Endothelial cell of umbilical vein (primary cell): ENCODE data around the gene NSMCE3.

Experiments used
- CTCF ChIP-seq, 2 donors: IDR thresholded peaks; 1 replicate in 1 of 2; 2 replicates in 1 of 2; pipeline ENCODE4 v1.5.1; 2011; ENCODE audit warnings: low read length in 2 of 2, mild to moderate bottlenecking in 2 of 2, moderate library complexity in 2 of 2, control low read depth in 1 of 2, inconsistent platforms in 1 of 2, low read depth in 1 of 2; ENCODE audit not compliant: insufficient read depth in 1 of 2; ENCODE audit errors: extremely low read depth in 1 of 2
- EZH2 ChIP-seq: IDR thresholded peaks from 2 replicates; pipeline ENCODE4 v1.6.1; 2012; ENCODE audit warnings: borderline replicate concordance, low read depth, mild to moderate bottlenecking, moderate library complexity, low read length, inconsistent platforms; ENCODE audit not compliant: severe bottlenecking
- FOS ChIP-seq: IDR thresholded peaks from 2 replicates; pipeline ENCODE4 v1.6.1; 2011; ENCODE audit warnings: mild to moderate bottlenecking, low read length, moderate library complexity, borderline replicate concordance; ENCODE audit not compliant: insufficient read depth
- GATA2 ChIP-seq: IDR thresholded peaks from 2 replicates; pipeline ENCODE4 v1.7.0; 2011; ENCODE audit warnings: low read depth, mild to moderate bottlenecking, moderate library complexity, mixed read lengths, low read length; ENCODE audit not compliant: insufficient read length, insufficient read depth
- JUN ChIP-seq: IDR thresholded peaks from 2 replicates; pipeline ENCODE4 v1.6.1; 2011; ENCODE audit warnings: borderline replicate concordance, low read depth; ENCODE audit not compliant: insufficient read length, insufficient read depth
- MAX ChIP-seq: IDR thresholded peaks from 2 replicates; pipeline ENCODE4 v1.6.1; 2011; ENCODE audit not compliant: insufficient read depth, insufficient read length
- MYC ChIP-seq: IDR thresholded peaks from one replicate; pipeline ENCODE4 v1.6.1; 2011; ENCODE audit warnings: mild to moderate bottlenecking, low read depth, low read length
- POLR2A ChIP-seq: IDR thresholded peaks from 2 replicates; pipeline ENCODE4 v1.6.1; 2012; ENCODE audit warnings: low read depth, mild to moderate bottlenecking, control low read depth, low read length
- POLR2AphosphoS5 ChIP-seq: IDR thresholded peaks from 2 replicates; pipeline ENCODE4 v1.6.1; 2012; ENCODE audit warnings: low read depth, mild to moderate bottlenecking, control low read depth, low read length, moderate library complexity; ENCODE audit not compliant: insufficient read depth

DNA sequence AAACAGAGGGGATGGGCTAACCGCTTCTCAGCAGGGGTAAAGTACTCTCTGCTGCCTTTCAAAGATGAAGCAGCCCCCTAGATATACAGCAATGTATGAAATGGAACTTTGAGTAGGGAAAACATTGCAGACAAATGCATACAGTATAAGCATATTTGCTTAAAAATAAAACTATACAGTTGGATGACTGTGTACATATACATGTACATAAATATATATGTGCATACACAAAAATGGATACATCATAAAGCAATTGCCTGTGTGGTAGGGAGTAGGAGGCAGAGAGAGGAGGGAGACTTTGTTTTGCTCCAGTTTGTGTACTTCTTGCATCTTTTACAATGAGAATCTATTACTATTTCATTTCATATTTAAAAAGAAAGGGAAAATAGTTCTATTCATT, 28.4 kb downstream of the NSMCE3 start:
- TF ChIP-seq CTCF (IDR thresholded peaks at IDR 0.05; ENCODE audit: extremely low read depth in 1 of 2, insufficient read depth in 1 of 2, low read depth in 1 of 2, low read length in 2 of 2): no peak
- TF ChIP-seq EZH2: no peak
- no peak for TF ChIP-seq JUN
- no peak for TF ChIP-seq GATA2
- no peak for TF ChIP-seq POLR2A
- TF ChIP-seq POLR2AphosphoS5: no peak
- no peak for TF ChIP-seq MAX
- TF ChIP-seq FOS: no peak
- no peak for TF ChIP-seq MYC
